Uterus (tissue), 2 donors: Measurements from ENCODE around the gene NOP56.

ENCODE experiments used
- CTCF ChIP-seq, 4 experiments: fragments of 200-600 bp in 2 of 4; fragments of 450-650 bp in 2 of 4; sonication (generic) in 2 of 4; IDR thresholded peaks; one replicate each; pipeline ENCODE4 v1.5.1; 2016 to 2019; ENCODE audit warnings: antibody characterized with exemption in 4 of 4, mild to moderate bottlenecking in 2 of 4, moderate library complexity in 1 of 4
- POLR2A ChIP-seq, 2 donors: fragments of 450-650 bp; IDR thresholded peaks; one replicate each; pipeline ENCODE4 v1.6.1; 2016; ENCODE audit warnings: antibody characterized with exemption in 2 of 2, mild to moderate bottlenecking in 1 of 2, moderate library complexity in 1 of 2

GRCh38 chr20:2694519-2694918 is 42.1 kb downstream of the NOP56 start:
- TF ChIP-seq CTCF (IDR thresholded peaks at IDR 0.05) (no peak), POLR2A (IDR thresholded peaks at IDR 0.05) (no peak)
